Motor neuron (in vitro differentiated cells): ENCODE data around the gene ANKRD23. TPM values are rescaled to one million over a fixed set of nuclear protein-coding genes. Genes with fewer than 3 reads are reported as not detected.

Source experiments
- ATAC-seq, 8 experiments: fragments of 200-7000 bp; cut with Tn5 transposase; replicated peaks in 6 of 8; 2 replicates each; pipeline ENCODE4 v1.8.0; 2021; ENCODE audit warnings: mild to moderate bottlenecking in 8 of 8, moderate library complexity in 8 of 8
- H3K27ac ChIP-seq, 2 donors: fragments of 250-450 bp; sonication (Bioruptor Pico); 2 replicates each; pipeline ENCODE4 v1.9.0; 2021; ENCODE audit warnings: antibody characterized with exemption in 2 of 2, mild to moderate bottlenecking in 2 of 2, moderate library complexity in 1 of 2
- H3K4me1 ChIP-seq, 2 donors: fragments of 250-450 bp; sonication (Bioruptor Pico); replicated peaks in 1 of 2; 2 replicates each; pipeline ENCODE4 v1.6.1; 2021; ENCODE audit warnings: antibody characterized with exemption in 2 of 2, mild to moderate bottlenecking in 2 of 2, moderate library complexity in 1 of 2
- H3K4me3 ChIP-seq, 5 donors: fragments of 250-450 bp; sonication (Bioruptor Pico); 2 replicates each; pipeline ENCODE4 v1.9.0; 2021; ENCODE audit warnings: antibody characterized with exemption in 5 of 5, mild to moderate bottlenecking in 5 of 5, moderate library complexity in 4 of 5
- WGBS, 10 experiments: fragments of 450-650 bp; shearing (Covaris generic); methylation state at CpG; one replicate each; pipeline ENCODE4 v1.0.0; 2022; 5-methylcytosine and 5-hydroxymethylcytosine counted together
- in situ Hi-C, 9 experiments: fragments of 400-800 bp; cut with MboI; loops; one replicate each; pipeline ENCODE4 v1.15.0; 2021; ENCODE audit warnings: low sequenced_read_pairs in 9 of 9, low pct_unique_long_range_greater_than_20kb in 2 of 9; ENCODE audit not compliant: unreplicated experiment in 9 of 9
- total RNA-seq, 8 experiments: library from RNA; unstranded; fragments of 300-600 nt; gene quantifications; 2 replicates each; pipeline versions ENCODE4 v1.2.3 to v1.2.4, GENCODE V29; 2022

The ANKRD23 gene
- total RNA-seq, 8 experiments from 2014 or later, result 1.9 to 5.6 (median 3.7) TPM

- Histone ChIP-seq H3K4me3 (no peak overlapping the region), H3K4me1 (peaks cover 10 to 28% of the 10 kb centered on the region in 2 donors), H3K27ac (no peak overlapping the region)
- no peak for ATAC-seq
- WGBS, 10 experiments, result 20 to 100% (median 90%) methylated on average over 1 to 7 of the region's 11 CpGs; no CpG with 5 or more reads in 3 of the 10 experiments
- in situ Hi-C loops, result no loop called here
These were observed 20.6 kb downstream of the ANKRD23 start for GRCh38 chr2:96823198-96823597.

DNA sequence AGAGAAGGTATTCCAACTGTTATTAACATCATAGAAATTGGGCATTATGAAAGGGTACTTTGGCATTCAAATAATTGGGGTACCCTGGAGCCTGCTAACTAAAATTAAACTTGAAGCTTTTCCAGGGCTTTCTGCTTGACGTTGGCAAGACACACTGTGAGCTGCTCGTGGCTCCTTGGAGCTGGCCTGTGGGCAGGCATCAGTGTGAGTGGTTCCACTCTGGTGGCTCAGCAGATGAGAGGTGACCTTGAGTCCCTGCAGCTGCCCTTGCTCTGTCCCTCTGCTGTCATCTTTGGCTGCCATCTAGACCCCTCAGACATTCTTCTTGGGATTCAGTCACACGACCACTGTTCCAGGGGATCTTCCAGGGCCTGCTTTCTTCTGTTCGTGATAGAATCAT, 21.0 kb downstream of the ANKRD23 start:
- H3K27ac ChIP-seq, result no peak overlapping the region
- WGBS, 10 experiments, result 71 to 100% (median 96%) methylated on average over 1 to 4 of the region's 4 CpGs; no CpG with 5 or more reads in 5 of the 10 experiments

GRCh38 chr2:96821113-96821675, 22.6 kb downstream of the ANKRD23 start:
- Histone ChIP-seq H3K27ac (no peak overlapping the region), H3K4me1 (peaks cover 16 to 37% of the 10 kb centered on the region in 2 donors), H3K4me3 (no peak overlapping the region)
- ATAC-seq, result no peak
- in situ Hi-C loops, result no loop called here
- 76 to 90% (median 80%) methylated on average over 2 to 9 of the region's 11 CpGs; no CpG with 5 or more reads in 1 of the 10 experiments for WGBS, 10 experiments

More for the DNA sequence above, 21.0 kb downstream of the ANKRD23 start:
- Histone ChIP-seq H3K4me3 (no peak overlapping the region), H3K4me1 (peaks cover 14 to 32% of the 10 kb centered on the region in 2 donors)
- no peak for ATAC-seq
- in situ Hi-C loops, result no loop called here

- Histone ChIP-seq H3K4me1 (peaks cover 16 to 37% of the 10 kb centered on the region in 2 donors), H3K4me3 (no peak overlapping the region), H3K27ac (no peak overlapping the region)
- WGBS, 10 experiments, result 50 to 100% (median 90%) methylated on average over 2 to 10 of the region's 12 CpGs; no CpG with 5 or more reads in 2 of the 10 experiments
- ATAC-seq, result no peak
- in situ Hi-C loops, result no loop called here
These were observed 23.8 kb downstream of the ANKRD23 start for GRCh38 chr2:96819876-96820511.

DNA sequence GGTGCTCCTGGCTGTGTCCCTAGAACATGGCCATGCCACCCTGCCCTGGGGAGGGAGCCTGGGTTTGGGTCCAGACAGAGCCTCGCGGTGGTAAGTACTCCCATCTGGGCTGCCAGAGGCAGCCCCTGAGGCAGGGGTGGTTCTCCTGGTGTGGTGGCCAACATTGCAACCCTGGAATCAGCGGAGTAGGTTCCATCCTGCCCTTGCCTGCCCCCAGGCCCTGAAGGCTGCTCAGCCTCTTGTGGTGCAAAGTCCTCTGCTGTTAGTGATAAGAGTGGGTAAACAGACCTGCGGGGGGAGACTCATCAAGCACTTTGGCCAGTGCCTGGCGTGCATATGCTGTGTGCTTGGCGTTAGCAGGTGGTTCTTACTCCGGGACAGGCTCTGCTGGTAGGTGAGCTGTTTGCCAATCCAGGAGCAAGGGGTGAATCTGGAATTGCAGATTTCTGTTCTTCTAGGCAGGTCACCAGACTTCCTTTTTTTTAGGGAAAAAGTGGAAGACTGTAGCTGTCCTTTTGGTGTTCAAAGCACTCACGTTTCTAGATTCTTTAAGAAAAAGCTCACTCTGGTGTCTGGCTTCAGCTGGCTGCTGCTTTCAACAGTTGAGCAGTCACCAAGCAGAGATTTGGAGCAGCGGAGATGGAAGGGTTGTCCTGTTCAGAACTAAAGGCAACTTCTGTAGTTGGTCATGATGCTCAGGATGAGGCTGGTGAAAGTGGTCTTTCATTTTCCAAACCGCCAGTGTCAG, 24.5 kb downstream of the ANKRD23 start:
- H3K27ac ChIP-seq, result no peak overlapping the region
- H3K4me1 ChIP-seq, result peaks cover 16 to 37% of the 10 kb centered on the region in 2 donors
- no peak for ATAC-seq
- in situ Hi-C loops, result no loop called here
- 0 to 100% (median 83%) methylated on average over 1 to 6 of the region's 10 CpGs; no CpG with 5 or more reads in 2 of the 10 experiments for WGBS, 10 experiments
- H3K4me3 ChIP-seq, result no peak overlapping the region

DNA sequence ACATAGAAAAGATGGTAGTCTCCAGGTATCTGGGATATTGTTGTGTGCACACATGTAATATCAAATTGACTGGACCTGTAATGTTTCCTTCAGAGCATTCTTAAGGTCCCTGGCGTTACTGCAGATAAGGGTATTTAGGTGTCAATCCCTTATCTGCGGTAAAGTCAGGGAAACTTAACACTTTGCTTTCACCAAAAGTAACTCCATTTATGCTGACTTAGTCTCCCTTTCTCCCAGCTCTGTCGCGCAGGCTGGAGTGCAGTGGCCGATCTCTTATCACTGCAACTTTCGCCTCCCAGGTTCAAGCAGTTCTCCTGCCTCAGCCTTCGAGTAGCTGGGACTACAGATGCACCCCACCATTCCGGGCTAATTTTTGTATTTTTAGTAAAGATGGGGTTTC, 25.9 kb downstream of the ANKRD23 start:
- peaks cover 16 to 37% of the 10 kb centered on the region in 2 donors for H3K4me1 ChIP-seq
- in situ Hi-C loops, result no loop called here
- ATAC-seq, result no peak

GRCh38 chr2:96816836-96817702, 26.8 kb downstream of the ANKRD23 start:
- WGBS, 10 experiments, result 0 to 2% (median 0%) methylated on average over 4 to 21 of the region's 89 CpGs; no CpG with 5 or more reads in 4 of the 10 experiments

More for the DNA sequence above, 25.9 kb downstream of the ANKRD23 start:
- WGBS, 10 experiments, result 40 to 94% (median 80%) methylated on average over 1 to 8 of the region's 8 CpGs; no CpG with 5 or more reads in 3 of the 10 experiments
- H3K27ac ChIP-seq, result no peak overlapping the region
- peak overlapping the region; percentile 59 to 88 (median 65) for H3K4me3 ChIP-seq

DNA sequence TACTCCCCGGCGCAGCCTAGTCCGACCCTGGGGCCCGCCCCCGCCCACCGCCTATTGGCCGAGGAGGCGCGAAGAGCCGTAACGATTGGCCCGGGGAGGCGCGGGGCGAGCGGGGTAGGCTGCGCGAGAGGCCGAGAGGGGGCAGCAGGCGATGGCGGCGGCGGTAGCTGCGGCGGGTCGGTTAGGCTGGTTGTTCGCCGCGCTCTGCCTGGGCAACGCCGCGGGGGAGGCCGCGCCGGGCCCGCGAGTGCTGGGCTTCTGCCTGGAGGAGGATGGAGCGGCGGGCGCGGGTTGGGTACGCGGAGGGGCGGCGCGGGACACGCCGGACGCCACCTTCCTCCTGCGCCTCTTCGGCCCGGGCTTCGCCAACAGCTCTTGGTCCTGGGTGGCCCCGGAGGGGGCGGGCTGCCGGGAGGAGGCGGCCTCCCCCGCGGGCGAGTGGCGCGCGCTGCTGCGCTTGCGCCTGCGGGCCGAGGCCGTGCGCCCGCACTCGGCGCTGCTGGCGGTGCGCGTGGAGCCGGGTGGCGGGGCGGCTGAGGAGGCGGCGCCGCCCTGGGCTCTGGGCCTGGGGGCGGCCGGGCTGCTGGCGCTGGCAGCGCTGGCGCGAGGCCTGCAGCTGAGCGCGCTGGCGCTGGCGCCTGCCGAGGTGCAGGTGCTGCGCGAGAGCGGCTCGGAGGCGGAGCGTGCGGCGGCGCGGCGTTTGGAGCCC, 27.5 kb downstream of the ANKRD23 start, which contains the start of gene CNNM3:
CNNM3 (plus strand) TSS at position 142 of the 709 bp plus-strand sequence; CDS start at position 152, 10 bp downstream.
- ATAC-seq, result peak; percentile 87 to 93 (median 92)
- WGBS, 10 experiments, result 0% methylated on average over 9 of the region's 103 CpGs; no CpG with 5 or more reads in 9 of the 10 experiments
- in situ Hi-C loops, result no loop called here
- Histone ChIP-seq H3K27ac (peak within 1 kb of the TSS; percentile 83 to 90), H3K4me1 (peaks cover 16 to 33% of the 10 kb centered on the region in 2 donors), H3K4me3 (peak within 1 kb of the TSS; percentile 59 to 88 (median 65))

More at GRCh38 chr2:96816836-96817702, 26.8 kb downstream of the ANKRD23 start:
- Histone ChIP-seq H3K4me1 (peaks cover 16 to 37% of the 10 kb centered on the region in 2 donors), H3K27ac (peak overlapping the region; percentile 83 to 90), H3K4me3 (peak overlapping the region; percentile 59 to 88 (median 65))
- in situ Hi-C loops, result no loop called here
- ATAC-seq, result peak in 6 of 8 experiments; percentile 0 to 42 (median 1)

GRCh38 chr2:96815326-96816126, 28.3 kb downstream of the ANKRD23 start:
- ATAC-seq, result peak in 4 of 8 experiments; percentile 0 to 23 (median 12)
- WGBS, 10 experiments, result 0 to 20% (median 2%) methylated on average over 1 to 22 of the region's 60 CpGs; no CpG with 5 or more reads in 3 of the 10 experiments
- in situ Hi-C loops, result no loop called here
- peaks cover 16 to 28% of the 10 kb centered on the region in 2 donors for H3K4me1 ChIP-seq
- H3K4me3 ChIP-seq, result peak overlapping the region; percentile 59 to 88 (median 65)
- H3K27ac ChIP-seq, result peak overlapping the region in 1 of 2 donors; percentile 4

- WGBS, 10 experiments, result 69 to 100% (median 91%) methylated on average over 1 to 4 of the region's 4 CpGs; no CpG with 5 or more reads in 2 of the 10 experiments
- in situ Hi-C loops, result no loop called here
- Histone ChIP-seq H3K4me3 (no peak overlapping the region), H3K4me1 (peaks cover 11 to 14% of the 10 kb centered on the region in 2 donors), H3K27ac (no peak overlapping the region)
- ATAC-seq, result no peak
These were observed 30.2 kb downstream of the ANKRD23 start for GRCh38 chr2:96813656-96814055.

DNA sequence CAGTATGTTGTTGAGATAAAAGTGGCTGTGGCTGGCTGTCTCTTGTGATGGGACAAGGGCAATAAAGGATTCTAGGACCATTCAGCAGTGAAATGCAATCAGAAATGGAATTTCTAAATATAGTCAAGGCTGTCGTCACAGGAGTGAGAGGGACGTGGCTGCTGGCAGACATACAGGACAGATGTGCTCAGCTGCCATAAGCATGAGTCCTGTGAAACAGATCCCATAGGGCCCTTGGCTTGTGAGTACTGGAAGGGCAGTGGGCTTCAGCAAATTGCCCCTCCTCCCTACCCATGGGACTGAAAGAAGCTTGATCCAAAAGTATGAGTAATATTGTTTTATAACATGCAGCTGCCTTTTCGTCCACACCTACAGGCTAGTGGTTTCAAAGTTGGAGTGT, 31.9 kb downstream of the ANKRD23 start:
- Histone ChIP-seq H3K4me1 (no peaks in the 10 kb centered on the region), H3K4me3 (no peak overlapping the region), H3K27ac (no peak overlapping the region)
- in situ Hi-C loops, result no loop called here
- WGBS, 10 experiments, result 35 to 92% (median 77%) methylated on average over 1 to 3 of the region's 3 CpGs; no CpG with 5 or more reads in 2 of the 10 experiments
- no peak for ATAC-seq
